Astrocyte (in vitro differentiated cells and primary cell): ENCODE measurements around the gene SIGLEC11. TPM values are rescaled to one million over a fixed set of nuclear protein-coding genes. Genes with fewer than 3 reads are reported as not detected.

ENCODE experiments used
- DNase-seq: peaks from one replicate; pipeline ENCODE4 v3.0.0-alpha.2; 2010; ENCODE audit warnings: low read depth
- FAIRE-seq: peaks from 2 replicates; lab custom pipeline; 2011; peaks lifted over from hg19 to GRCh38; lab: Jason Lieb, UNC
- H2AFZ ChIP-seq: 2 replicates; pipeline ENCODE4 v1.6.0; 2012; ENCODE audit warnings: low read depth, low read length, inconsistent platforms
- H3K27ac ChIP-seq: 2 replicates; pipeline ENCODE4 v1.5.1; 2011; ENCODE audit warnings: low read depth, low read length, inconsistent platforms
- H3K27me3 ChIP-seq: 2 replicates; pipeline ENCODE4 v1.6.0; 2011; ENCODE audit warnings: low read length, inconsistent platforms; ENCODE audit not compliant: insufficient read depth
- H3K36me3 ChIP-seq: 2 replicates; pipeline ENCODE4 v1.5.1; 2011; ENCODE audit warnings: low read length, inconsistent platforms; ENCODE audit not compliant: insufficient read depth
- H3K4me1 ChIP-seq: 2 replicates; pipeline ENCODE4 v1.5.1; 2011; ENCODE audit warnings: low read length, inconsistent platforms; ENCODE audit not compliant: insufficient read depth
- H3K4me2 ChIP-seq: 2 replicates; pipeline ENCODE4 v1.6.0; 2012; ENCODE audit warnings: low read length, inconsistent platforms
- H3K4me3 ChIP-seq: 2 replicates; pipeline ENCODE4 v1.5.1; 2011; ENCODE audit warnings: low read depth, mild to moderate bottlenecking, low read length, inconsistent platforms; ENCODE audit not compliant: insufficient read depth
- H3K79me2 ChIP-seq: 2 replicates; pipeline ENCODE4 v1.6.0; 2012; ENCODE audit warnings: mild to moderate bottlenecking, low read length, inconsistent platforms; ENCODE audit not compliant: insufficient read depth
- H3K9ac ChIP-seq: 2 replicates; pipeline ENCODE4 v1.6.0; 2012; ENCODE audit warnings: mild to moderate bottlenecking, low read length, inconsistent platforms
- H3K9me3 ChIP-seq: 2 replicates; pipeline ENCODE4 v1.5.1; 2012; ENCODE audit warnings: low read depth, mild to moderate bottlenecking, low read length, inconsistent platforms; ENCODE audit not compliant: insufficient read depth
- H4K20me1 ChIP-seq: 2 replicates; pipeline ENCODE4 v1.6.0; 2012; ENCODE audit warnings: low read length, inconsistent platforms; ENCODE audit not compliant: insufficient read depth
- H3K27ac Mint-ChIP-seq: one replicate; pipeline ENCODE4 v1.8.0; 2021; ENCODE audit warnings: mild to moderate bottlenecking, mixed read lengths; ENCODE audit not compliant: unreplicated experiment
- H3K27me3 Mint-ChIP-seq: one replicate; pipeline ENCODE4 v1.8.0; 2021; ENCODE audit warnings: low read depth, mixed read lengths; ENCODE audit not compliant: unreplicated experiment
- H3K36me3 Mint-ChIP-seq: one replicate; pipeline ENCODE4 v1.8.0; 2021; ENCODE audit warnings: low read depth, mixed read lengths; ENCODE audit not compliant: unreplicated experiment
- H3K4me1 Mint-ChIP-seq: one replicate; pipeline ENCODE4 v1.8.0; 2021; ENCODE audit warnings: low read depth, mixed read lengths; ENCODE audit not compliant: unreplicated experiment
- H3K4me3 Mint-ChIP-seq: one replicate; pipeline ENCODE4 v1.8.0; 2021; ENCODE audit warnings: mild to moderate bottlenecking, moderate library complexity, mixed read lengths; ENCODE audit not compliant: unreplicated experiment
- H3K9me3 Mint-ChIP-seq: one replicate; pipeline ENCODE4 v1.8.0; 2021; ENCODE audit warnings: mild to moderate bottlenecking, mixed read lengths; ENCODE audit not compliant: unreplicated experiment
- EZH2 ChIP-seq: IDR thresholded peaks from 2 replicates; pipeline ENCODE4 v1.6.1; 2012; ENCODE audit warnings: mild to moderate bottlenecking, low read length, inconsistent platforms; ENCODE audit not compliant: insufficient read depth
- total RNA-seq: library from RNA; stranded (reverse); gene quantifications from 2 replicates; pipeline ENCODE4 v1.2.1, GENCODE V29; 2021
- TF ChIP-seq, protein P1 (sequence below): IDR thresholded peaks from 2 replicates; pipeline ENCODE4 v1.5.1; 2011; ENCODE audit warnings: low read depth, mild to moderate bottlenecking, inconsistent platforms, low read length, moderate library complexity; ENCODE audit not compliant: insufficient read depth

The SIGLEC11 gene
- total RNA-seq, 1 donor from 2014 or later = not detected

GRCh38 chr19:49952479-49952836 is 8.5 kb downstream of the SIGLEC11 start:
- H3K4me3 ChIP-seq = no peak overlapping the region
- no peak overlapping the region for H3K9ac ChIP-seq
- H2AFZ ChIP-seq = no peak overlapping the region
- Mint-ChIP-seq H3K4me3 (no peak overlapping the region), H3K36me3 (no peaks in the 10 kb centered on the region), H3K4me1 (no peaks in the 10 kb centered on the region), H3K27me3 (peaks cover 14% of the 10 kb centered on the region), H3K27ac (no peak overlapping the region), H3K9me3 (peaks cover 9% of the 10 kb centered on the region)
- no peaks in the 10 kb centered on the region for H3K4me1 ChIP-seq
- H4K20me1 ChIP-seq = no peaks in the 10 kb centered on the region
- no peak overlapping the region for H3K27ac ChIP-seq
- H3K36me3 ChIP-seq = no peaks in the 10 kb centered on the region
- peaks cover 3% of the 10 kb centered on the region for H3K27me3 ChIP-seq
- no peaks in the 10 kb centered on the region for H3K9me3 ChIP-seq
- no peak for DNase-seq
- no peak for FAIRE-seq
- TF ChIP-seq EZH2 = no peak
- TF ChIP-seq, protein P1, sequence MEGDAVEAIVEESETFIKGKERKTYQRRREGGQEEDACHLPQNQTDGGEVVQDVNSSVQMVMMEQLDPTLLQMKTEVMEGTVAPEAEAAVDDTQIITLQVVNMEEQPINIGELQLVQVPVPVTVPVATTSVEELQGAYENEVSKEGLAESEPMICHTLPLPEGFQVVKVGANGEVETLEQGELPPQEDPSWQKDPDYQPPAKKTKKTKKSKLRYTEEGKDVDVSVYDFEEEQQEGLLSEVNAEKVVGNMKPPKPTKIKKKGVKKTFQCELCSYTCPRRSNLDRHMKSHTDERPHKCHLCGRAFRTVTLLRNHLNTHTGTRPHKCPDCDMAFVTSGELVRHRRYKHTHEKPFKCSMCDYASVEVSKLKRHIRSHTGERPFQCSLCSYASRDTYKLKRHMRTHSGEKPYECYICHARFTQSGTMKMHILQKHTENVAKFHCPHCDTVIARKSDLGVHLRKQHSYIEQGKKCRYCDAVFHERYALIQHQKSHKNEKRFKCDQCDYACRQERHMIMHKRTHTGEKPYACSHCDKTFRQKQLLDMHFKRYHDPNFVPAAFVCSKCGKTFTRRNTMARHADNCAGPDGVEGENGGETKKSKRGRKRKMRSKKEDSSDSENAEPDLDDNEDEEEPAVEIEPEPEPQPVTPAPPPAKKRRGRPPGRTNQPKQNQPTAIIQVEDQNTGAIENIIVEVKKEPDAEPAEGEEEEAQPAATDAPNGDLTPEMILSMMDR = no peak
- no peaks in the 10 kb centered on the region for H3K79me2 ChIP-seq
- H3K4me2 ChIP-seq = no peak overlapping the region

- no peak overlapping the region for H2AFZ ChIP-seq
- FAIRE-seq (no peak), DNase-seq (no peak)
- no peaks in the 10 kb centered on the region for H3K79me2 ChIP-seq
- no peak overlapping the region for H3K27ac ChIP-seq
- peaks cover 3% of the 10 kb centered on the region for H3K27me3 ChIP-seq
- H3K36me3 Mint-ChIP-seq = no peaks in the 10 kb centered on the region
- H3K4me1 ChIP-seq = no peaks in the 10 kb centered on the region
- H3K4me2 ChIP-seq = no peak overlapping the region
- H3K4me3 Mint-ChIP-seq = no peak overlapping the region
- peaks cover 16% of the 10 kb centered on the region for H3K27me3 Mint-ChIP-seq
- H3K36me3 ChIP-seq = no peaks in the 10 kb centered on the region
- no peaks in the 10 kb centered on the region for H4K20me1 ChIP-seq
- H3K27ac Mint-ChIP-seq = no peak overlapping the region
- TF ChIP-seq, protein P1 = no peak
- TF ChIP-seq EZH2 = no peak
- peaks cover 9% of the 10 kb centered on the region for H3K9me3 Mint-ChIP-seq
- H3K4me1 Mint-ChIP-seq = no peaks in the 10 kb centered on the region
- H3K9ac ChIP-seq = no peak overlapping the region
- no peaks in the 10 kb centered on the region for H3K9me3 ChIP-seq
- no peak overlapping the region for H3K4me3 ChIP-seq
Observed at GRCh38 chr19:49951806-49952478, 9.0 kb downstream of the SIGLEC11 start.

DNA sequence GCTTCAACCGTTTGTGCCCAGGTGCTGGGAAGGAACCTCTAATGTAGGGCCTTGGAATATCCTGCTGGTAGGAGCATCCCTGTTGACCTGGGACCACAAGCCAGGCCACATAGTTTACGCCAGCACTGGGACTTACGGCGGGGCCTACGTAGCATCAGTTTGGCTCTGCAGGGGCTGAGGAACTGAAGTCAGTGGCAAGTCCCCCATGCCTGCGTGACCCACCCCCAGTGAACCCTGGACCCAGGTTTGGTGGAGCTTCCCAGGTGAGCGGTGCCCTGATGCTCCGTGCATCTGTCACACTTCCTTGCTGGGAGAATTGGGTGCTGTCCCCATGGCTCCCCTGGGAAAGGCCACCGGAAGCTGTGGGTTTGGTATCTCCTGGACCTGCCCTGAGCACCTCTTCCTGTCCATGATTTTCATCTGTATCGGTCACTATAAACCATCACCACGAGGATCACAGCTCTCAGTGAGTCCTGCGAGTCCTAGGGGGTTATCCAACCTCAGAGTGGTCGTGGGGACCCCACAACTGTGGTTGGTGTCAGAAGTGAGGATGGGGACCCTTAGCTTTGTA is 9.9 kb downstream of the SIGLEC11 start:
- H3K36me3 Mint-ChIP-seq = no peaks in the 10 kb centered on the region
- DNase-seq (no peak), FAIRE-seq (no peak)
- Histone ChIP-seq H3K4me2 (no peak overlapping the region), H4K20me1 (no peaks in the 10 kb centered on the region), H3K4me3 (no peak overlapping the region), H2AFZ (no peak overlapping the region), H3K4me1 (no peaks in the 10 kb centered on the region), H3K9me3 (no peaks in the 10 kb centered on the region), H3K79me2 (no peaks in the 10 kb centered on the region), H3K27me3 (peaks cover 3% of the 10 kb centered on the region), H3K36me3 (no peaks in the 10 kb centered on the region), H3K27ac (no peak overlapping the region), H3K9ac (no peak overlapping the region)
- H3K4me3 Mint-ChIP-seq = no peak overlapping the region
- TF ChIP-seq, protein P1 = no peak
- no peak for TF ChIP-seq EZH2
- no peak overlapping the region for H3K27ac Mint-ChIP-seq
- peaks cover 20% of the 10 kb centered on the region for H3K27me3 Mint-ChIP-seq
- peaks cover 9% of the 10 kb centered on the region for H3K9me3 Mint-ChIP-seq
- H3K4me1 Mint-ChIP-seq = no peaks in the 10 kb centered on the region
